Activated naive CD4-positive, alpha-beta T cell treated with anti-CD3 and anti-CD28 coated beads, Interleukin-2, amount 50 U/mL, for 16 hours (primary cell): Measurements from ENCODE around the gene VWC2.

ENCODE experiments used
- DNase-seq: peaks from one replicate; pipeline ENCODE4 v3.0.0-alpha.2; 2020

The VWC2 gene

GRCh38 chr7:49773218-49773935, at the start of gene VWC2:
Gene VWC2, plus strand, starts transcription at chr7:49773638. Its CDS starts 1,798 bp downstream, at chr7:49775436.
- no peak for DNase-seq

- no peak for DNase-seq
Measured at GRCh38 chr7:49724071-49724470, 49.4 kb upstream of the VWC2 start.

- DNase-seq = no peak
Measured at GRCh38 chr7:49731836-49732235, 41.6 kb upstream of the VWC2 start.

- no peak for DNase-seq
Measured at GRCh38 chr7:49762666-49763065, 10.8 kb upstream of the VWC2 start.

- no peak for DNase-seq
Measured at GRCh38 chr7:49763791-49764190, 9.6 kb upstream of the VWC2 start.

DNA sequence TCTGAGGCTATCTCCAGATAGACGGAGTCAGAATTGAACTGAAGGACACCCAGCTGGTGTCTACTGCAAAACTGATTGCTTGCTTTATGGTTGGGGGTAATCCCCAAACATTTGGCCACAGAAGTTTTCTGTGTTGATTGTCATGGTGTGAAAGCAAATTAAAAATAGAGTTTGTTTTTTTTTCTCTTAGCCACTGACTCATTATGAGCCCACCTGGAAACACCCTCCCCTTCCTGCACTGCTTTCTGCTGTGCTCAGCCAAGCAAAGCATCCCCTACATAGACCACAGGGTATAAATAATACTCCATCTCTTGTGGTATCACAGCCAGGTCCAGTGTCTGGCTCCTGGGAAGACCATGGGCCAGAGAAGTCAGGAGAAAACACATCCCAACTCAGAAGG, 6.5 kb upstream of the VWC2 start:
- DNase-seq = no peak

DNA sequence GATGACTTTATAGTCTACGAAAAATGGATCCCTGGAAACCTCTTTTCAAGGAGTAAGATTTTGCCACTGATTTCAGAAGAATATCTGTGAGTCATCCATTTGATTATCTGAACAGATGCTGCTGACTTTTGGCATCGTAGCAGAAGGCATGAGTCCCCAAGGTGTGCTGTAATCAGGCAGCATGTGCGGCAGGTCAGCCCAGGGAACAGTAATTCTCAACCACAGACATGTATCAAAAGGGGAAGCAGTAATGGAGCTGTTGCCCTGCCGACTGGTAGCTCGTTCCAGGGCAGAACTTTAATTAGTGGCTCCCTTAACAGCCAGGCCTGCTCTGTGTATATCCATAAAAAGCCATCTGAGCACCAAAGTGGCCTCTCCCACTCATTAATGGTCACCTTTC, 5.7 kb upstream of the VWC2 start:
- no peak for DNase-seq

- no peak for DNase-seq
Measured at GRCh38 chr7:49768254-49768653, 5.2 kb upstream of the VWC2 start.

DNA sequence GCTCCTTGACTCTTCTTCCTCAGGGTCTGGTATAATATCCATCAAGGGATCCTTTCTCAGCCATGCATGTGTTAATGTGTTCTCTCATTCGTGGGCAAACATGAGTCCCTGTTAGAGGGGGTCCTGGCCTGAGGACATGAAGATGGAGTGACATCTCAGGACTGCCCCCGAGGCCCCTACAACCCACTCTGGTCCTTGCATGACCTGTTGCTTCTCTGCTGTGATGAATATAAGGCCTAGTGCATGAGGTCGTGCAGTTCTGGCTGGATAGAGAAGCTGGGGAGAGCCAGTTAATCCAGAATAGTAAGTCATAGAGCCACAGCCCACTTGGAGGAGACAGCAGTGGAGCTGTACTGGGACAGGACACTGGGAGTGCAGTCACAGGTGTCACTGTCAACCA, 4.6 kb upstream of the VWC2 start:
- DNase-seq = no peak

DNA sequence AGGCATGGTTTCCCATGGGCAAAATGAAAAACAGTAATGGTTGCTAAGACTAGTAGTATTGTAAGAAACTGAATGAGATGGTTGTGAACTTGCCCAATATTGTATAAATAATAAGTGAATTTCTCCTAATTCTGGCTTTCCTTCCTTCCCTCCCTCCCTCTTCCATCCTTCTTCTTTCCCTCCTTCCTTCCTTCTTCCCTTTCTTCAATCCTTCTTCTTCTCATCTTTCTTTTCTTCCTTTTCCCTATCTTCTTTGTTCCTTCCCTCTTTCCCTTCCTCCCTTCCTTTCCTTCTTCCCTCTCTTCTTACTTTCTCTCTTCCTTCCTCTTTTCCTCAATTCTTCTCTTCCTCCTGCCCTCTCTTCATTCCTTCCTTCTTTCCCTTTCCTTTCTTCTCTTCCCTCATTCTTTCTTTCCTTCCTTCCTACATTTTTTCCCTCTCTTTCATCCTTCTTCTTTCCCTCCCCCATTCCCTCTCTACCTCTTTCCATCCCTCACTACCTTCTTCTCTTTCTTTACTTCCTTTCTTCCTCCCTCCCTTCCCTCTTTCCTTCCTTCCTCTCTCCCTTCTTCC, 4.1 kb upstream of the VWC2 start:
- no peak for DNase-seq

- DNase-seq = no peak
Measured at GRCh38 chr7:49770838-49771237, 2.6 kb upstream of the VWC2 start.

DNA sequence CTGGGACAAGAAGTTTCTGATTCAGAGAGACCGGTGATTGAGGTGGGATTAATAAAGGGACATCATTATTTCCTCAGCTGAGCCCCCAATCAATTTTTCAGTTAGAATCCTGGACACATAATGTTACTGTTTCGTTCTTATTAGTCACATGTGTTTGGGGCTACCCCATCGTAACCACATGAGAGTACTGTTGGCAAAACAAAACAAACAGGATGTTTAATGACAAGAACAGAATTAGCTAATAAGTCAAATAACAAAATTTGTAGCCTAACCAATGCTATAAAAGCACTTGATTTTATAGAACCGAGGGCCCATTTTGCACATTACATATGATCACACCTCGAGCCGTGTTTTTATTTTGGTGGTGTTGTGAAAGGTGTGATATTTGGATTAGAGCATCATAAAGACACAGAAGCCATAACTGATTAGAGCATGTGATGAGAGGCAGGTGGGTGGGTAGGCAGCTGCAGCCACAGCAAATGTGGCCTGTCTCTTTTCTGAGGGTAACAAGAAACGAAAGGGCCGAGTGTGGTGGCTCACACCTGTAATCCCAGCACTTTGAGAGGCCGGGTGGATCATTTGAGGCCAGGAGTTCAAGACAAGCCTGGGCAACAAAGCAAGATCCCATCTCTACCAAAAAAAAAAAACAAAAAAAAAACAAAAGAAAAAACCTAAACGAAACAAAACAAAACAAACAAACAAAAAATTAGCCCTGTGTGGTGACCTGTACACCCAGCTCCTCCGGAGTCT, 1.8 kb upstream of the VWC2 start:
- no peak for DNase-seq

DNA sequence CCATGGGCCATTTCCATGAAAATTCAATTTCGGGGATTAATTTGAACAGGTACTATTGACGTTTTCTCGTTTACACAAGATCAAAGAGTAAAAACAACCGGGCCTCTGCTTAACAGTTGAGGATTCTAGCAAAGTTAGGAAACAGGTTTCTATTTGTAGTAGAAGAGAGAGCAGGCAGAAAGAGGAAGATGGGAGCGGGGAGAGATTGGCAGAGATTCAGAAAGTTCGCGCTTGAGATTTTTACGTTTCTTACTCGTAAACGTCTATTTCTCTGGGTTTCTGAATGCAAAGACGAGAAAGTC, 571 bp upstream of the VWC2 start:
- DNase-seq = no peak

- DNase-seq = no peak
Measured at GRCh38 chr7:49773936-49774458, 559 bp downstream of the VWC2 start.

- no peak for DNase-seq
Measured at GRCh38 chr7:49774459-49775064, 1.1 kb downstream of the VWC2 start.

DNA sequence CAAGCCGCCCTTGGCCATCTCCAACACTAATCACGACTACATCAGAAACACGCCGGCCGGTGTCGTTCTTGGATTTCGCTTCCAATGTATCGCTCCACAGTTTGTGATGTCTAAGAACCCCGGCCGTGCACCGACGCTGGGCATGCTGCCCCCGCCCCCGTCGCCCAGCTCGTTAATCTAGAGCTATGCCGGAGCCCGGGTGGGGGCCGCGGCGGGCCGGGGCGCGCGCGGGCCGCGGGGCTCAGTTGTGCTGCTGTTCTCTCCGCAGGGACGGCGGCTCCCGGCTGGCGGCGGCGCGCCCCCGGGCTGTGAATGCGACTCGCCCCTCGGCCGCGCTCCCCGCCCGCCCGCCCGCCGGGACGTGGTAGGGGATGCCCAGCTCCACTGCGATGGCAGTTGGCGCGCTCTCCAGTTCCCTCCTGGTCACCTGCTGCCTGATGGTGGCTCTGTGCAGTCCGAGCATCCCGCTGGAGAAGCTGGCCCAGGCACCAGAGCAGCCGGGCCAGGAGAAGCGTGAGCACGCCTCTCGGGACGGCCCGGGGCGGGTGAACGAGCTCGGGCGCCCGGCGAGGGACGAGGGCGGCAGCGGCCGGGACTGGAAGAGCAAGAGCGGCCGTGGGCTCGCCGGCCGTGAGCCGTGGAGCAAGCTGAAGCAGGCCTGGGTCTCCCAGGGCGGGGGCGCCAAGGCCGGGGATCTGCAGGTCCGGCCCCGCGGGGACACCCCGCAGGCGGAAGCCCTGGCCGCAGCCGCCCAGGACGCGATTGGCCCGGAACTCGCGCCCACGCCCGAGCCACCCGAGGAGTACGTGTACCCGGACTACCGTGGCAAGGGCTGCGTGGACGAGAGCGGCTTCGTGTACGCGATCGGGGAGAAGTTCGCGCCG, 1.9 kb downstream of the VWC2 start:
- no peak for DNase-seq

GRCh38 chr7:49775949-49776443, 2.6 kb downstream of the VWC2 start:
- DNase-seq = no peak

DNA sequence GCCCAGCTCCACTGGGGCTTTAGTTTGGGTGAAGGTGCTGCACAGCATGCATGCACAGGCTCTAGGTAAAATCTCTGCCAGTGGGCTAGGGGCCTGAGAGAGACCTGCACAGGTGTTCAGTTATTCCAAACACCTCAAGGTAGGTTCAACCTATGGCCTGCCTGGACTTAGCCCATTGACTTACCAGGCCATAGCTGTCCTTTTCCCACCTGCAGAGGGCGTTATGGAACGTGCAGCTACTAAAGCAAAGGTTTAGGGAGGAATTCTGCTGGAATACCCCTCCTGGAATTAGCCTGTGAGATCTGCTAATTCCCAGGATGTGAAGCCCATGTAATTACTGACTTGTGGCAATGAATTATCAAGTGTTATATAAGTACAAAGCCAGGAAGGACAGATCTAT, 3.6 kb downstream of the VWC2 start:
- no peak for DNase-seq

GRCh38 chr7:49778731-49779270, 5.4 kb downstream of the VWC2 start:
- no peak for DNase-seq

- no peak for DNase-seq
Measured at GRCh38 chr7:49780953-49781352, 7.5 kb downstream of the VWC2 start.

DNA sequence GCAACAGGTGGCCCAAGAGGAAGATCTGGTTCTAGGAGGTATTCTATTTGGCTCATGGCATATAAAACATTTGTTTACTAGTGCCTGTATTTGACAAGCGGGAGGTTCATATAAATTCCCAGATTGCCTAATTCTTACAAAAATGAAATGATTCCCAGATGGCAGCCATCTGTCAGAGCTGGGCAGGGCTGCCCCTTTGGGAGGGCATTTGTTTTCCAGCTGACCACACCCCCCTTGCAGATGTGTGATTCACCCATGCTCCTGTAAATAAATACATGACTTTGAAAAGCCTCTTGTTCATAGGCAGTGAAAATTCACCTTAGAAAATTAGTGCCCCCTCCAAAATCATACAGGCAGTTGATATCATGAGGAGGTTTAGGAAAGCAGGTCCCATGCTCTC, 8.6 kb downstream of the VWC2 start:
- no peak for DNase-seq

DNA sequence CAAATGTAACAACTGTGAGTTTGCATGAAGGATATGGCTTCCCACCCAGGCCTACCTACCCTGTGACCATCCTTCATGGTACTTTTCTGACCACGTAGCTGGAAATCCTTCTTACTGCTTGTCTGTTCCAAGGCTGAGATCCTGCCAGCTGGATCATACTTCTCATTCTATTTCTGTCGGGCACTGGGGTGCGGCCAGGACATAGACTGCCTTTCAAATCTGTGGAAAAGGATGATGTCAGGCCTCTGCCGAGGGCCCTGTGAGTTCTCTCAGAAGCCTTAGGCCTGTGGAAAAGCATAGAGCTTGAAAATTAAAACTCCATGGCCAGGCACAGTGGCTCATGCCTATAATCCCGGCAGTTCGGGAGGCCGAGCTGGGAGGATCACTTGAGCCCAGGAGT, 10.0 kb downstream of the VWC2 start:
- DNase-seq = no peak
